GM23248 (cell line): ENCODE measurements around the gene PGD. TPM values are rescaled to one million over a fixed set of nuclear protein-coding genes. Genes with fewer than 3 reads are reported as not detected.

Experiments
- DNase-seq: peaks from one replicate; pipeline ENCODE4 v3.0.0-alpha.2; 2015
- H2AFZ ChIP-seq: fragments of 200-600 bp; sonication (generic); 2 replicates; pipeline ENCODE4 v1.6.1; 2016; ENCODE audit warnings: antibody characterized with exemption
- H3F3A ChIP-seq: fragments of 200-600 bp; sonication (generic); 2 replicates; pipeline ENCODE4 v1.6.1; 2016; ENCODE audit warnings: mild to moderate bottlenecking, antibody characterized with exemption, mixed run types; ENCODE audit not compliant: insufficient read depth
- H3K27ac ChIP-seq: fragments of 200-600 bp; sonication (generic); 2 replicates; pipeline ENCODE4 v1.5.1; 2016; ENCODE audit warnings: mild to moderate bottlenecking
- H3K27me3 ChIP-seq: fragments of 200-600 bp; sonication (generic); replicated peaks from 2 replicates; pipeline ENCODE4 v1.6.1; 2016; ENCODE audit warnings: mild to moderate bottlenecking; ENCODE audit not compliant: insufficient read depth
- H3K36me3 ChIP-seq: fragments of 200-600 bp; sonication (generic); 2 replicates; pipeline ENCODE4 v1.6.1; 2016; ENCODE audit warnings: low read depth, mild to moderate bottlenecking
- H3K4me1 ChIP-seq: fragments of 200-600 bp; sonication (generic); 2 replicates; pipeline ENCODE4 v1.6.1; 2016; ENCODE audit warnings: mild to moderate bottlenecking; ENCODE audit not compliant: insufficient read depth
- H3K4me2 ChIP-seq: fragments of 200-600 bp; sonication (generic); one replicate; pipeline ENCODE4 v1.6.1; 2016; ENCODE audit warnings: mild to moderate bottlenecking; ENCODE audit not compliant: unreplicated experiment
- H3K4me3 ChIP-seq: fragments of 200-600 bp; sonication (generic); 2 replicates; pipeline ENCODE4 v1.5.1; 2016; ENCODE audit warnings: mild to moderate bottlenecking
- H3K79me2 ChIP-seq: fragments of 200-600 bp; sonication (generic); 2 replicates; pipeline ENCODE4 v1.6.1; 2016; ENCODE audit warnings: mild to moderate bottlenecking; ENCODE audit not compliant: insufficient read depth
- H3K9ac ChIP-seq: fragments of 200-600 bp; sonication (generic); 2 replicates; pipeline ENCODE4 v1.6.1; 2016; ENCODE audit warnings: mild to moderate bottlenecking
- H3K9me2 ChIP-seq: fragments of 200-600 bp; sonication (generic); 2 replicates; pipeline ENCODE4 v1.6.1; 2016; ENCODE audit warnings: mixed run types, mild to moderate bottlenecking, moderate library complexity; ENCODE audit not compliant: insufficient read depth
- H3K9me3 ChIP-seq: fragments of 200-600 bp; sonication (generic); one replicate; pipeline ENCODE4 v1.6.1; 2017; ENCODE audit warnings: low read depth
- H4K20me1 ChIP-seq: fragments of 200-600 bp; sonication (generic); 2 replicates; pipeline ENCODE4 v1.6.0; 2016; ENCODE audit not compliant: insufficient read depth
- EZH2 ChIP-seq: fragments of 200-600 bp; sonication (generic); IDR thresholded peaks from 2 replicates; pipeline ENCODE4 v1.6.1; 2018; ENCODE audit warnings: antibody characterized with exemption, mild to moderate bottlenecking; ENCODE audit not compliant: insufficient read depth, poor library complexity, severe bottlenecking
- EZH2phosphoT487 ChIP-seq: fragments of 200-600 bp; sonication (generic); IDR thresholded peaks from 2 replicates; pipeline ENCODE4 v1.6.1; 2018; ENCODE audit warnings: antibody characterized with exemption, moderate library complexity, mild to moderate bottlenecking, low read depth; ENCODE audit not compliant: insufficient read depth
- WGBS, 2 experiments: methylation state at CpG; one replicate each; pipeline ENCODE4 v1.1.6; 2015 to 2017; ENCODE audit warnings: low lambda C conversion rate in 2 of 2, low coverage in 1 of 2; ENCODE audit errors: missing lambda C conversion rate in 2 of 2; 5-methylcytosine and 5-hydroxymethylcytosine counted together
- in situ Hi-C: fragments of 300-500 bp; cut with MboI; formaldehyde crosslinking; loops from 2 replicates; pipeline ENCODE4 v1.15.0; 2020
- polyA plus RNA-seq: library from polyadenylated mRNA; unstranded; fragments of >200 nt; fragmentation: Nextera tagmentation; extraction: Ambion mirVana; gene quantifications from 2 replicates; pipeline ENCODE4 v1.2.1, GENCODE V29; 2016
- total RNA-seq: library from RNA; depleted of rRNA; stranded (reverse); fragments of >200 nt; shearing (Covaris generic); gene quantifications from 2 replicates; pipeline ENCODE4 v1.2.3, GENCODE V29; 2014

Gene PGD
- total and polyA plus RNA-seq, 2 experiments from 2014 or later, result 51.7 to 61.4 TPM

DNA sequence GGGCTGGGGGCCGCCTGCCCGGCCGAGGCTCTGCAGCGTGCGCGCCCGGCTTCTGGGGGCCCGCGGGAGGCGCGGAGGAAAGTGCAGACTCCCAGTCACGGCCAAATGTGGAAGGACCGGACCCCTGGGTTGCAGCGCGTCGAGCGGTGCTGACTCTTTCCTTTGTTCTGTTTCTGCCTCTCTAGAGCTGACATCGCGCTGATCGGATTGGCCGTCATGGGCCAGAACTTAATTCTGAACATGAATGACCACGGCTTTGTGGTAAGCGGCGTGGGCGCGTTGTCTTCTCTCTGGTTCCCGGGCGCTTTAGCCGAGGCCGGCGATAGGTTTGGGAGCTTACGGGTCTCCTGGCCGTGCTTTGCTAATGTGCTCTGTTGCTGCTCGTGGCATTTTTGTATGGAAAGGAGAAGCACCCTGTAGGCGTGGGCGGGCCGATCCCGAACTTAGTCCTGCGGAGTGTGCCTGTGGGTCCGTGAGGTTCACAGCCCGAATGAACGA, 629 bp downstream of the PGD start:
- Histone ChIP-seq H4K20me1 (no peaks in the 10 kb centered on the region), H3K27me3 (no peaks in the 10 kb centered on the region), H3K4me2 (peak overlapping the region; percentile 93), H3K36me3 (peaks cover 5% of the 10 kb centered on the region; the same call in 1 of the 2 replicates), H3F3A (peaks cover 27% of the 10 kb centered on the region), H3K9me2 (no peaks in the 10 kb centered on the region), H2AFZ (peak overlapping the region; percentile 77), H3K27ac (peak overlapping the region; percentile 57), H3K9ac (peak overlapping the region; percentile 80), H3K9me3 (no peaks in the 10 kb centered on the region), H3K79me2 (peaks cover 24% of the 10 kb centered on the region), H3K4me1 (peaks cover 38% of the 10 kb centered on the region), H3K4me3 (peak overlapping the region; percentile 83)
- TF ChIP-seq EZH2 (no peak), EZH2phosphoT487 (no peak)
- in situ Hi-C loops, result no loop called here
- DNase-seq, result peak; percentile 85
- 1% methylated on average over 41 to 42 of the region's 42 CpGs for WGBS, 2 experiments

DNA sequence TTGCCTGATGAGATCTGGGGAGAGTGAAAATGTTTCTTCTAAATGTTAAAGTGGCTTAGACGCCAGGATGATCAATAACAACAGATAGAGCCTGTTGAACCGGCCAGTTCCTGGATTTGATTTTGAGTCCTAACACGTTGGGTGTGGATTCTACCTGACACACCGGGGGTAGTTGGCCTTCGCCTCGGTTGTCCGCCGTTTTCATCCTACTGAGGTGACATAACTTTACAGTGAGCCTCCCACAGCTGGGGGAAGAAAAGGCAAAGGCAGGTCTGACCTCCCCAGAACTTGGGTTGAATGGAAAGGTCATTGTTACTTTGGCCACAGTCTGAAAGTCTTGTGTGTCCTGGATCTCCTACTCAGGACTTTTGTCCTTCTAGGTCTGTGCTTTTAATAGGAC, 1.1 kb downstream of the PGD start:
- H3K9me3 ChIP-seq, result no peaks in the 10 kb centered on the region
- in situ Hi-C loops, result no loop called here
- peaks cover 24% of the 10 kb centered on the region for H3K79me2 ChIP-seq
- no peak for TF ChIP-seq EZH2phosphoT487
- no peak for TF ChIP-seq EZH2
- peak overlapping the region; percentile 57 for H3K27ac ChIP-seq
- DNase-seq, result no peak
- H3K36me3 ChIP-seq, result peaks cover 10% of the 10 kb centered on the region; the same call in 1 of the 2 replicates
- no peaks in the 10 kb centered on the region for H3K9me2 ChIP-seq
- H3K27me3 ChIP-seq, result no peaks in the 10 kb centered on the region
- peaks cover 38% of the 10 kb centered on the region for H3K4me1 ChIP-seq
- H3K9ac ChIP-seq, result peak overlapping the region; percentile 80
- peak overlapping the region; percentile 83 for H3K4me3 ChIP-seq
- WGBS, 2 experiments, result 24 to 27% methylated on average over 8 of the region's 8 CpGs
- H3F3A ChIP-seq, result peaks cover 27% of the 10 kb centered on the region
- no peaks in the 10 kb centered on the region for H4K20me1 ChIP-seq
- peak overlapping the region; percentile 77 for H2AFZ ChIP-seq
- peak overlapping the region; percentile 93 for H3K4me2 ChIP-seq

GRCh38 chr1:10401281-10401680, 2.4 kb downstream of the PGD start:
- Histone ChIP-seq H3K4me1 (peaks cover 38% of the 10 kb centered on the region), H3K9ac (0 out of 2 replicates have a peak overlapping the region, but pooled peaks have one; percentile 80), H3K9me2 (no peaks in the 10 kb centered on the region), H3F3A (peaks cover 27% of the 10 kb centered on the region), H4K20me1 (no peaks in the 10 kb centered on the region), H3K27ac (peak overlapping the region; percentile 30; the same call in 1 of the 2 replicates), H3K79me2 (peaks cover 24% of the 10 kb centered on the region), H3K27me3 (no peaks in the 10 kb centered on the region), H3K4me3 (no peak overlapping the region), H3K4me2 (peak overlapping the region; percentile 93), H3K36me3 (peaks cover 14% of the 10 kb centered on the region), H3K9me3 (no peaks in the 10 kb centered on the region), H2AFZ (no peak overlapping the region)
- TF ChIP-seq EZH2, result no peak
- no peak for TF ChIP-seq EZH2phosphoT487
- in situ Hi-C loops, result no loop called here
- 44 to 59% methylated on average over 1 of the region's 1 CpG for WGBS, 2 experiments
- peak; percentile 66 for DNase-seq

DNA sequence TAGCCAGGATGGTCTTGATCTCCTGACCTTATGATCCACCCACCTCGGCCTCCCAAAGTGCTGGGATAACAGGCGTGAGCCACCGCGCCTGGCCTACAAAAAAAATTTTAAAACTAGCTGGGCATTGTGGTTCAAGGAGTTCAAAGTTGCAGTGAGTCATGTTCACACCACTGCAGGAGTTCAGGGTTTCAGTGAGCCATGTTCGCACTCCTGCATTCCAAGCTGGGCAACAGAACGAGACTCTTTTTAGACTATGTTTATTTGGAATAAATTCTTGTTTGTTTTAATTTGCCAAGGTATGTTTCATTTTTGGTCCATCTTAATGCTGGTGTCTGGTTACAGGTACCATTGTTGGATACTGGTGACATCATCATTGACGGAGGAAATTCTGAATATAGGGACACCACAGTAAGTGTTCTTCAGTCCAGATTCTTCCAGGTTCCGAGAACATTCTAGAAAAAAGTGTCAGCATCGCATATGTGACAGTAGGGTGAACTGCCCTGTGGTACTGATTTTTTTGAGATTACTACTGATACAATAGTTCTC, 3.9 kb downstream of the PGD start:
- Histone ChIP-seq H3K79me2 (peaks cover 24% of the 10 kb centered on the region), H3K9me2 (no peaks in the 10 kb centered on the region), H4K20me1 (no peaks in the 10 kb centered on the region), H2AFZ (no peak overlapping the region), H3K4me2 (no peak overlapping the region), H3K27me3 (no peaks in the 10 kb centered on the region), H3K4me1 (peaks cover 38% of the 10 kb centered on the region), H3K4me3 (no peak overlapping the region), H3K36me3 (peaks cover 19% of the 10 kb centered on the region), H3F3A (peaks cover 27% of the 10 kb centered on the region), H3K9ac (no peak overlapping the region), H3K9me3 (no peaks in the 10 kb centered on the region), H3K27ac (peak overlapping the region; percentile 62)
- in situ Hi-C loops, result no loop called here
- TF ChIP-seq EZH2phosphoT487 (no peak), EZH2 (no peak)
- 97 to 99% methylated on average over 9 of the region's 9 CpGs for WGBS, 2 experiments
- DNase-seq, result peak; percentile 25
